GM19452 (cell line): ENCODE measurements around the gene RASL11B.
"Not testable (repeated sequence)": the region's sequence is repeated elsewhere in the genome, so short reads cannot be mapped to it uniquely, and the experiment has no call there.

Source experiments
- ATAC-seq: cut with Tn5 transposase; IDR thresholded peaks from one replicate; pipeline ENCODE4 v1.9.1; 2021; ENCODE audit not compliant: unreplicated experiment

RASL11B gene

GRCh38 chr4:52861879-52862616 is at the start of gene RASL11B:
RASL11B (plus strand) TSS chr4:52862317; CDS start chr4:52862508, 191 bp downstream.
- peak; percentile 99 for ATAC-seq

GRCh38 chr4:52813546-52813945 is 48.6 kb upstream of the RASL11B start:
- no peak for ATAC-seq

GRCh38 chr4:52822583-52822971 is 39.5 kb upstream of the RASL11B start:
- ATAC-seq = no peak

- no peak for ATAC-seq
Observed at GRCh38 chr4:52822972-52823701, 39.0 kb upstream of the RASL11B start.

- no peak for ATAC-seq
Observed at GRCh38 chr4:52823702-52824092, 38.4 kb upstream of the RASL11B start.

- no peak for ATAC-seq
Observed at GRCh38 chr4:52824270-52824602, 37.9 kb upstream of the RASL11B start.

- no peak for ATAC-seq
Observed at GRCh38 chr4:52824603-52825459, 37.3 kb upstream of the RASL11B start.

GRCh38 chr4:52825460-52826090 is 36.5 kb upstream of the RASL11B start:
- ATAC-seq = no peak

- no peak for ATAC-seq
Observed at GRCh38 chr4:52833941-52834525, 28.1 kb upstream of the RASL11B start.

- ATAC-seq = not testable (repeated sequence)
Observed at GRCh38 chr4:52834641-52835456, 27.3 kb upstream of the RASL11B start.

- no peak for ATAC-seq
Observed at GRCh38 chr4:52836120-52836519, 26.0 kb upstream of the RASL11B start.

GRCh38 chr4:52836678-52837077 is 25.4 kb upstream of the RASL11B start:
- no peak for ATAC-seq

GRCh38 chr4:52837716-52838558 is 24.2 kb upstream of the RASL11B start:
- no peak for ATAC-seq

GRCh38 chr4:52838729-52839586 is 23.2 kb upstream of the RASL11B start:
- no peak for ATAC-seq

GRCh38 chr4:52840531-52841370 is 21.4 kb upstream of the RASL11B start:
- no peak for ATAC-seq

- no peak for ATAC-seq
Observed at GRCh38 chr4:52841682-52842456, 20.2 kb upstream of the RASL11B start.
